22Rv1 (cell line): Measurements from ENCODE around the gene ABTB2.

Experiments used
- CTCF ChIP-seq: fragments of 450-650 bp; IDR thresholded peaks from 2 replicates; pipeline ENCODE4 v1.5.1; 2017; ENCODE audit warnings: mild to moderate bottlenecking
- ZFX ChIP-seq: fragments of 450-650 bp; IDR thresholded peaks from 2 replicates; pipeline ENCODE4 v1.6.1; 2017; ENCODE audit warnings: antibody characterized with exemption, borderline replicate concordance

GRCh38 chr11:34260072-34260575 lies 97.7 kb downstream of the ABTB2 start:
- no peak for TF ChIP-seq CTCF
- no peak for TF ChIP-seq ZFX
